ENCODE results near the gene CRYBA4.

The CRYBA4 gene

DNA sequence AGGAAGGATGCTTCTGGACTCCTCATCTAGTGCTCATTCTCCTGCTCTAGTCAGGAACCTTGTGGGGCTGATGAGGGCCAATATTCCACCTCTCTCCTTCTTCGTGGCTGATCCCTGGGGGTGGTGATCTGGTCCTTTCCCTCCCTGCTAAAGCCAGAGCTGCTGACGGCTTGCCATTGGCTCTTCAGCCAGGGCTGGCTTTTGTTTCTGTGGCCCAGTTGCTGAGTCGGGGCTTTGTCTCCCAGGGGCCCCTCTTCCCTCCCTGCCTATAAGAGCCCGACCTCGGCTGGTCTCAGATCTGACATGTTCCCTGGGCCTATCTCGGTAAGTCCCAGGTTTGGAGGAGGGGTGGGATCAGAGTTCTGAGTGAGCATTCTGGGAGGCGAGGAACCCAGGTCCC is at the start of gene CRYBA4:
Gene CRYBA4, plus strand, starts transcription at position 301 of the 400 bp plus-strand sequence. CDS start 634 bp downstream, outside the sequence.
- no peak for DNase-seq

DNA sequence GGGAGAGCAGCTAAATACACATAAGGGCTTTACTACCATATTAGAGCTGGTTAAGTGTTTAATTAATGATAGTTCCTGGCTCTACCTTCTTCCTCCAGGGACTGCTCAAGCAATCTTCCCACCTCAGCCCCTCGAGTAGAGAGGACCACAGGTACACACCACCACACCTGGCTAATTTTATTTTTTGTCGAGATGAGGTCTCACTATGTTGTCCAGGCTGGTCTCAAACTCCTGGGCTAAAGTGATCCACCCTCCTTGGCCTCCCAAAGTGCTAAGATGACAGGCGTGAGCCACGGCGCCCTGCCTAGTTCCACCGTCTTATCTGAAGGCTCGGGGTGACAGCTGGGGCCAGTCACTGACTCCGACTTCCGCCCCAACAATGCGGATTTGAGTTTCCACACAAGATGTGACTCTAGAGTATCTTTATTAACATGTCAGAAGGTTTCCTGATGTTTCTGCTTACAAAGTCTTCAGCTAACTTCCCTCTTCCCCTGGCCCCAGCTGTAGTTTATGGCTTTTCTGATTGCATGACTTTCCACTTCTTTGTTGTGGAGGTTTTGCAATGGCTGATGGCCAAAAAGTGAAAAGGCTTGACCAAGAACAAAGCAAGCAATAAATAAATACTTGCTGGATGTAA is 48.6 kb upstream of the CRYBA4 start:
- DNase-seq, result peak in 3 of 14 donors; percentile 15 to 33 (median 18)

GRCh38 chr22:26574001-26574723 is 47.6 kb upstream of the CRYBA4 start:
- DNase-seq, result no peak

GRCh38 chr22:26576026-26576680 is 45.6 kb upstream of the CRYBA4 start:
- DNase-seq, result peak in 1 of 14 donors; percentile 18

DNA sequence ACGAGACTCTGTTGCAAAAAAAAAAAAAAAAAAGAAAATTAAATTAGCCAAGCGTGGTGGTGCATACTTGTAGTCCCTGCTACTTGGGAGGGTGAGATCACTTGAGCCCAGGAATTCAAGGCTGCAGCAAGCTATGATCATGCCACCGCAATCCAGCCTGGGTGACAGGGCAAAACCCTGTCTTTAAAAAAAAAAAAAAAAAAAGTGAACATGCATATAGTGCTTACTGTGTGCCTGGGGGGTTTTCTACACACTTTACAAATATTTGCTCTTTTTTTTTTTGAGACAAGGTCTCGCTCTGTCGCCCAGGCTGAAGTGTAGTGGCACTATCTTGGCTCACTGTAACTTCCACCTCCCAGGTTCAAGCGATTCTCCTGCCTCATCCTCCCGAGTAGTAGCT is 44.7 kb upstream of the CRYBA4 start:
- DNase-seq, result no peak

DNA sequence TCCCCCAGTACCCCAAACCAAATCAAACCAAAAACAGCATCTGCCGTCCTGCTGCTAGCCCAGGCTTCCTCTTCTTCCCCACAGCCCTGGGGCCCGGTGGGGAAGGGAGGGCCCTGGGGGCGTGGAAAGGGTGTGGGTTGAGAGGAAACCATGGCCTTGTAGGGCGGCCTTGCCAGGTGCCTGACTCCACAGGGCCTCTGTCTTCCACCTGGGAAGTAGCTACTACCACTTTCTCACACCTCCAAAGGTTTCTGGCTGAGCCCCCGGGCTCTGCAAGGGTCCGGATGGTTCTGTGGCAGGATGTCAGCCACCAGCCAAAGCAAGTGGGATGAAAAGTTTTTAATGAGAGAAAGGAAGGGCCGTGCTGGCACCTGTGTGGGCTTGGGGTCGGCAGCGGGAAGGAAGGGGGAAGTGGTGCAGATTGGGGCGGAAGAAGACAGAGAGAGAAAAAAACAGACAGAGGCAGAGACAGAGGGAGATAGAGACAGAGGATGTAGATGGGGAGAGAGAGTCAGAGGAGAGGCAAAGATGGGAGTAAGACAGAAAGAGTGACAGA is 42.4 kb upstream of the CRYBA4 start:
- peak in 3 of 14 donors; percentile 4 to 18 (median 5) for DNase-seq

DNA sequence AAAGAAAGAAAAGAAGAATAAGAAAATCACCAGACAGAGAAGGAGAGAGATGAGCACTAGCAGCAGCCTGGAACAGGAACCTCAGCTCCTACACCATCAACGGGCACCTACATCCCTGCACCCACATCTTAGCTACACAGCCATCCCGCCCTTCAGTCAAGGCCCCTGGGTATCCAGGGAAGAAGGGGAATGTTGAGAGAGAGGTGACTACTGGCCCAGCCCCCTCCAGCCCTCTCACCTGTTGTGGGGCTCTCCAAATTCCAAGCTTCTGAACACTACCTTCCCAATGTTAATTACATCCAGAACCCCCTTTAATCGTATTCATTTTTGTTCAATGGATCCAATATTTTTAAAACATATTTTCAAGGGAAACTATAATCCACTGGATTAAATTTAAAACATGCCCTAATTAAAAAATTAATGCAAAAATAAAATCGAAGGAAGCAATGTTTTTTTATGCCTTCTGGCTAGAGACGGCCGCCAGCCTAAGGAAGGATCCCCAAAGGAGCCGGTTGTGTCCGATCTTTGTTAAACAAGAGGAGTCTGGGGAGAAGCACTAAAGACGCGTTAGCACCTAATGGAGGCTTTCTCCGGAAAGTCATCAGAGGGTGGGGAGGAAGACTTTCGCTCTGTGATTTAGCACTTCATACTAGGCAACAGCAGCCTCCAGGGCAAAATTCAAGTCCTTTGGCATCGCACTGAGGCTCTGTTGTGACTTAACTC is 41.4 kb upstream of the CRYBA4 start:
- DNase-seq, result no peak

- no peak for DNase-seq
Observed at GRCh38 chr22:26581026-26581425, 40.7 kb upstream of the CRYBA4 start.

DNA sequence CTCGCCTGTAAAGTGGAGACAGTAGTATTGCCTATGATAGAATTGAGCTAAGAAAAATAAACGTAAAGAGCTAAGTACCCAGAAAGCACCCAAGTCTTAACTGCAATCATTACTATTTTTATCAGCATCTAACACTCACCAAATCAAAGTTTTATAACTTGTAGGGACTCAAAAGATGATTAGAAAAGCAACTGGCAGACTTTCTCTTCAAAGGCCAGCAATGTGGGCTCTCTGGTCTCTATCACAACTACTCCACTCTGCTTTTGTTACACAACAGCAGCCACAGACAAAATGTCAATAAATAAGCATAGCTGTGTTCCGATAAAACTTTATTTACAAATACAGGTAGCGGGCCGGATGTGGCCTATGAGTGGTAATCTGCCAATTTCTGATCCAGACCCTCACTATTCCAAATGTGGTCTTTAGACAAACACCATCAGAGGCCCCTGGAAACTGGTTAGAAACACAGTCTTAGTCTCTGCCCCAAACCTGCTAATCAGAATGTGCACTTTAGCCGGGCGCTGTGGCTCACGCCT is 40.1 kb upstream of the CRYBA4 start:
- DNase-seq, result no peak

GRCh38 chr22:26584010-26584409 is 37.8 kb upstream of the CRYBA4 start:
- no peak for DNase-seq

DNA sequence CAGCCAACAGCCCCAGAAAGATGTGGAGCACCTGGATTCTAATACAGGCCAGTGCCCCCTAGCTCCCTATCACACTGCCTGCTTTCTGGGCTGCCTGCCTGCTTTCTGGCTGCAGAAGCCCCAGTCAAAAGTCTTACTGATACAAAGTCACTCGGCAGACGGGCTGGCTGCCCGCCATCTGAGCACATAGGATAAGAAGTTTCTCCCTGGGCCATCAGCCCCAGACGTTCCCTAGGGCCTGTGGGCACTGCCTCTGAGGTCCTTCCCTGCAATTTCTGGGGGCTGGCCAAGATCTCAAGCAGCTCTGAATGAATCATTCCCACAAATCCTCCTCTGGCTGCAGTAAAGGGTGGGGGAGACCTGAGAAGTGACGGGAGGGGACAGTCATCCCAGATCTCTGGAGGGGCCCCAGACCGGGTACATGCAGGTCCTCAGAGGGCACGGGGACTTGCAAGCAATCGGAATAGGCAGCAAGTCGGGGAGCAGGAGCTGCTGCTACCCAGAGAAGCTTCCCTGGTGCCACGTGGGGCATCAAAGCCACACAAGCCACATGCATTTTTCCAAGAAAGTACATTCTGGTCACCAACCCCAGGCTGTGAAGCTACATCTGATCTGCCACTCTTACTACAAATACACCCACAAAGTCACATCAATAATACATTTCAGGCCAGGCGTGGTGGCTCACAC is 36.5 kb upstream of the CRYBA4 start:
- peak in 2 of 14 donors; percentile 7 to 12 for DNase-seq

GRCh38 chr22:26586556-26587325 is 35.0 kb upstream of the CRYBA4 start:
- DNase-seq, result no peak

DNA sequence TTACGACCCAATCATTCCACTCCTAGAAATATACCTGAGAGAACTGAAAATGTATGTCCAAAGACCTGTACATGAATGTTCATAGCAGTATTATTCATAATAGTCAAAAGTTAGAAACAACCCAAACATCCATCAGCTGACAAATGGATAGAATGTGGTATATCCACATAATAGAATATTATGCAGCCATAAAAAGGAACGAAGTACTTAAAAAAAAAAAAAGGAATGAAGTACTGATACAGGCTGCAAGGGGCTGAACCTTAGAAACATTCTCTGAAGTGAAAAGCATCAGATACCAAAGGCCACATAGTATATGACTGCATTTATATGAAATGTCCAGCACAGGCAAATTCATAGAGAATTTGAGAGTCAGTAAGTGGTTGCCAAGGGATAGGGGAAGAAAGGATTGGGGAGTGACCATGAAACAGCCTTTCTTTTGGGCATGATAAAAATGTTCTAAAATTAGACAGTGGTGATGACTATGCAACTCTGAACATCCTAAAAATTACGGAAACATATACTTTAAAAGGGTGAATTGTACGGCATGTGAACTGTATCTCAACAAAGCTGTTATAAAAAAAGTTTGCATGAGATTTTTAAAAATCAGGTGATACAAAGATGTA is 33.7 kb upstream of the CRYBA4 start:
- no peak for DNase-seq

DNA sequence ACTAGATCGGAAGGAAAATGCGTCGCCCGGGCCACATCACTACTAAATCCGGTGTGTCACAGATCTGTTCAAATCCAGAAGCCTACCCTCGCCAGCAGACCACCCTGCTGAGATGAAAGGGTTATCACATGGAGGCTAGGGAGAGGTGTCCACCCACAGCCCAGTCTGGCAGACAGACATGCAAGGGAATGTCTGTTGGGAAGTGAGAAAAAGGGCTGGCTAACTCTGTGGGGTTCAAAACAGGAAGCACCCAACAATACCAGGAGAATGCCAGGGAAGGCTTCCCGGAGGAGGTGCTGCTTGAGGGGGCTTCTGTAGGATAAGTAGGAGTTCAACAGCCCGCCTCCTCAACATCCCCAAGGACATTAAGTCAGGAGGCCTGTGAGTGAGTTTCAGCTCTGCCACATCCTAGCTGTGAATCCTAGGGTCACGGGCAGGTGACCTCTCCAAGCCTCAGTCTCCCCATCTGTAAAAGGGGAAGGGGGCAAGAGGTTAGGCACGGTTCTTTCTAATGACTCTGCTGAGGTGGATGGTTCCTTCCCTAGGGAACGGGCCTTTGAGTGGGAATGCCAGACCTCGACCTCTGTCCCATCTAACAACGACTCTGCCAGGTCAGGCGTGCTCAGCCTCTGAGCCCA is 32.9 kb upstream of the CRYBA4 start:
- no peak for DNase-seq

DNA sequence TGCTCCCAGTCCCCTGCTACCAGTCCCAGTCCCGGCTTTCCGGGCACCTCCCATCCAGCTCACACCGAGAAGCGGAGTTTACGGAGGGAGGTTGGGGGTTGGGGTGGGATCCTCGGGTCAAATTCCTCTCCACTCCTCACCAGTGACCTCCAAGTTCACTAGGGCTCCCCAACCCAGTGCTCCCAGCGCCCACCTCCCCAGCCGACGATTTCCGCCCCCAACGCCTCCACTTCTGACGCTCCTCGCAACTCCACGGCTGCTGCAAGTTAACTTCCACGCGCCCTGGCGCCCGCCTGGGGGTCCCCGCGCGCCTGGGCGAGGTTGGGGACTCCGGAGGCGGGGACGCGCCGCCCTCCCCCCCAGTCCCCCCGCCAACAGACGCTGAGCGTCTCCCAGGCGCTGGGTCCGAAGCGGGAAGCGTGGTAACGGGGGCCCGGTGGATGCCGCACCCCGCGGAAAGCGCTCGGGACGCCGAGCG is 32.4 kb upstream of the CRYBA4 start:
- no peak for DNase-seq

GRCh38 chr22:26589845-26590736 is 31.7 kb upstream of the CRYBA4 start, which contains the start of gene TPST2:
Gene TPST2, minus strand, starts transcription at chr22:26590132. Its CDS starts 48,502 bp downstream, at chr22:26541630.
- peak in 13 of 14 donors; percentile 22 to 81 (median 54) for DNase-seq

DNA sequence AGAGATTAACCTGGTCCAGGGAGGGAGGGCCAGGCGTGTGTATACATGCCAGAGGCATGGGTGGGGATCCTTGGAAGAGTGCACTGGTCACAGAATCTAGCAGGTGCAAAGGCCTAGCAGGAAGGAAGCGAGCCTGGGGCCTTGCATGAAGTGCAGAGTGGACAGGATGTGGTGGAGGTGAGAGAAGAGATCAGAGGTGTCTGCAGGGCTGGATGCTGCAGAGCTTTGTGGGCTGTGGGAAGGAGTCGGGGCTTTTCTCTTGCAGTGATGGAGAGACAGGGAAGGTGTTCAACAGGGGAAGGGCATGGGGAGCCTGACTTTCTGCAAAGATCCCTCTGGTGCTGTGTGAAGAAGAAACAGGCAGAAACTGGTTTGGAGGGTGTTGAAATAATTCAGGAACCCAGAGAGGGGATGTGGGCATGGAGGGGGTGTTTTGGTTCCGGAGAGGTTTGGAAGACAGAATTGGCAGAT is 29.3 kb upstream of the CRYBA4 start:
- DNase-seq, result no peak

DNA sequence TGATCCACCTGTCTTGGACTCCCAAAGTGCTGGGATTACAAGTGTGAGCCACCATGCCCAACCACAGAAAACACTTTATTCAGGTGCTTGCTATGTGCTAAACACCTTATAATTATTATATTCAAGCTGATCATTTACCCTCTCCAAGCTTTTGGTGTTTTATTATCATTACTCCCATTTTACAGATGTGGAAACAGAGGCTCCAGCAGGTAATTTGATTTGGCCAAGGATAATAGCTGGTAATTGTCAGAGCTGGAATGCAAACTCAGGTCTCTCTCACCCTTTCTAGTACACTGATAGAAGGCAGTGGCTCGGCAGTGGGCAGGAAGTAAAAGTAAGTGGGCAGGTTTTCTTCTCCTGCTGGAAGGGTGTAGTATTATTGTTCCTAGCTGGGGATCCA is 28.0 kb upstream of the CRYBA4 start:
- no peak for DNase-seq

Data from C1 segment of cervical spinal cord (tissue), 14 donors.